K562 (cell line): Measurements from ENCODE around the gene TMEM248. TPM values are rescaled to one million over a fixed set of nuclear protein-coding genes. Genes with fewer than 3 reads are reported as not detected.
A peak's percentile ranks its signal among the peaks of the same experiment; 100 is the strongest.

Experiments
- CEBPG ChIP-seq, 3 experiments: fragments of 200-800 bp in 1 of 3; sonication (Bioruptor generic) in 1 of 3; sonication (generic) in 1 of 3; formaldehyde crosslinking in 1 of 3; IDR thresholded peaks in 2 of 3; conservative IDR thresholded peaks in 1 of 3; 2 replicates each; pipeline versions ENCODE4 v1.6.1 to v1.8.0; 2016 to 2022; ENCODE audit warnings: missing compliant biosample characterization in 2 of 3, missing genetic modification characterization in 2 of 3, mild to moderate bottlenecking in 1 of 3, missing genetic modification reagents in 1 of 3
- FOXM1 ChIP-seq, 2 experiments: fragments of 450-650 bp in 1 of 2; sonication (generic) in 1 of 2; formaldehyde crosslinking in 1 of 2; IDR thresholded peaks; 2 replicates each; pipeline versions ENCODE4 v1.6.1 to v1.9.0; 2017 to 2022; ENCODE audit warnings: low read depth in 2 of 2, mild to moderate bottlenecking in 2 of 2, missing genetic modification reagents in 1 of 2, moderate library complexity in 1 of 2
- HMG20B ChIP-seq: fragments of 250-450 bp; sonication (Bioruptor Pico); IDR thresholded peaks from 2 replicates; pipeline ENCODE4 v1.5.0; 2021; ENCODE audit warnings: mild to moderate bottlenecking
- NR3C1 ChIP-seq: sonication (generic); formaldehyde crosslinking; IDR thresholded peaks from 2 replicates; pipeline ENCODE4 v1.8.1; 2022; ENCODE audit warnings: missing genetic modification reagents
- PCBP1 ChIP-seq: fragments of 200-400 bp; formaldehyde crosslinking; IDR thresholded peaks from 2 replicates; pipeline ENCODE4 v1.6.1; 2018; ENCODE audit warnings: mild to moderate bottlenecking, low read depth, low read length; ENCODE audit not compliant: poor library complexity, severe bottlenecking
- POLR2AphosphoS2 ChIP-seq: IDR thresholded peaks from 2 replicates; pipeline ENCODE4 v1.6.1; 2012; ENCODE audit warnings: low read length, improper control_type of control experiment
- RBFOX2 ChIP-seq: fragments of 200-400 bp; formaldehyde crosslinking; IDR thresholded peaks from 2 replicates; pipeline ENCODE4 v1.6.1; 2017; ENCODE audit warnings: low read depth, mild to moderate bottlenecking, low read length, moderate library complexity
- RBM39 ChIP-seq: fragments of 200-400 bp; formaldehyde crosslinking; optimal IDR thresholded peaks from 2 replicates; pipeline ENCODE3; 2018; ENCODE audit warnings: low read depth, low read length
- SRSF3 ChIP-seq: fragments of 200-400 bp; formaldehyde crosslinking; IDR thresholded peaks from 2 replicates; pipeline ENCODE4 v1.6.1; 2016; ENCODE audit warnings: mild to moderate bottlenecking, low read length, moderate library complexity; ENCODE audit not compliant: insufficient read depth
- ZBTB7A ChIP-seq: IDR thresholded peaks from 2 replicates; pipeline ENCODE4 v1.6.1; 2011; ENCODE audit warnings: low read depth, mild to moderate bottlenecking, low read length, moderate library complexity, borderline replicate concordance; ENCODE audit not compliant: control insufficient read depth
- ZBTB8A ChIP-seq: fragments of 450-650 bp; IDR thresholded peaks from 2 replicates; pipeline ENCODE4 v1.6.1; 2018; ENCODE audit warnings: mild to moderate bottlenecking, moderate library complexity; ENCODE audit not compliant: partially characterized antibody
- ZNF146 ChIP-seq: IDR thresholded peaks from one replicate; pipeline ENCODE4 v1.6.1; 2018; ENCODE audit warnings: missing compliant biosample characterization; ENCODE audit not compliant: unreplicated experiment
- ZNF717 ChIP-seq: fragments of 250-450 bp; sonication (Bioruptor Pico); IDR thresholded peaks from 2 replicates; pipeline ENCODE4 v1.5.0; 2021
- ZNF830 ChIP-seq: fragments of 250-450 bp; sonication (Bioruptor Pico); IDR thresholded peaks from 2 replicates; pipeline ENCODE4 v1.5.0; 2021; ENCODE audit warnings: mild to moderate bottlenecking
- polyA plus RNA-seq, 8 experiments: library from polyadenylated mRNA; depleted of rRNA in 4 of 8; stranded (reverse) in 5 of 8; unstranded in 3 of 8; fragments of >200 nt; fragmentation: Nextera tagmentation in 2 of 8; fragmentation: Illumina TruSeq in 1 of 8; extraction: Ambion mirVana in 2 of 8; extraction: Trizol in 1 of 8; gene quantifications; 2 replicates each; pipeline versions ENCODE4 v1.2.1 to v1.2.3, GENCODE V29; 2011 to 2014; ENCODE audit warnings: inconsistent platforms in 1 of 8, missing spikeins in 1 of 8
- total RNA-seq, 7 experiments: library from RNA; depleted of rRNA in 6 of 7; stranded (reverse); fragments of >200 nt in 6 of 7; fragmentation: Illumina TruSeq in 2 of 7; extraction: Trizol in 2 of 7; gene quantifications; 2 replicates each; pipeline versions ENCODE4 v1.2.1 to v1.2.3, GENCODE V29; 2011 to 2021; ENCODE audit warnings: low replicate concordance in 1 of 7
- TF ChIP-seq, protein P1 (sequence below), 2 experiments: fragments of 450-650 bp; conservative IDR thresholded peaks; 2 replicates each; pipeline ENCODE4 v1.6.1; 2017; ENCODE audit warnings: mild to moderate bottlenecking in 2 of 2, moderate library complexity in 2 of 2
- TF ChIP-seq, protein P2 (sequence below), 2 experiments: fragments of 450-650 bp in 1 of 2; IDR thresholded peaks; 2 replicates each; pipeline ENCODE4 v1.6.1; 2011 to 2017; ENCODE audit warnings: low read depth in 2 of 2, antibody characterized with exemption in 1 of 2, borderline replicate concordance in 1 of 2, low read length in 1 of 2, mild to moderate bottlenecking in 1 of 2, mixed read lengths in 1 of 2; ENCODE audit not compliant: control insufficient read depth in 1 of 2

The TMEM248 gene
- total and polyA plus RNA-seq, 9 of the 15 experiments (the other 6 are each of a cell fraction or from before 2014, with no cell fraction given) = 6.3 to 132 (median 64.4) TPM

DNA sequence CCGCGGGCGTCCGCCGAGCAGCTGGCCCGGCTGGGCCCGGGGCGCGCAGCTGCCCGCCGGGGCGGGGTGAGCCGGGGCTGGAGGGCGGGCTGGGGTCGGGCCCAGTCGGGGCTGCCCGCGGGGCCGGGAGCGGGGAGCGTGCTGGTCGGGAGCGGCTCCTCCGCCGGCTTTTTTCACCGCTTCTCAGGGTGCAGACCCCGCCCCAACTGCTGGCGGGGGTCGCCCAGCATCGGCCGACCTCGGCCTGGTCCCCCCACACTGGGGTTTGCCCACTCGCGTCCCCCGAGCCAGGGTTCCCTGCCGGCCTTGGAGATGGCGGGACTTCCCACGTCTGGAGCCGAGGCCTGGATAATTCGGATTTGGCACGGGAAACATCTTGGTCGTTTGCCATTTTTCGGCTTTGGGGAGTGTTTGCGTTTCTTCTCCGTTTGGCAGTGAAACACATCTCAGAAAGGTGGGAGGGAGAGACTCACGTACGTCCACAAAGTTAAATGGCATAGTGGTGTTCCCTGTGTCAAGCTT is 432 bp downstream of the TMEM248 start (continued):
- TF ChIP-seq FOXM1 (IDR thresholded peaks at IDR 0.05; ENCODE audit: low read depth) (no peak), FOXM1 (CRISPR knock-in tag; IDR thresholded peaks at IDR 0.05; ENCODE audit: low read depth) (no peak), HMG20B (CRISPR knock-in tag) (no peak), RBFOX2 (peak; percentile 24), ZNF146 (CRISPR knock-in tag) (no peak), ZBTB8A (no peak), RBM39 (no peak), POLR2AphosphoS2 (no peak), SRSF3 (peak; percentile 71; the same call in 1 of the 2 replicates), ZNF717 (CRISPR knock-in tag) (no peak), ZNF830 (CRISPR knock-in tag) (no peak), PCBP1 (peak; percentile 4), CEBPG (CRISPR knock-in tag; IDR thresholded peaks at IDR 0.05) (no peak), CEBPG (tag; conservative IDR thresholded peaks at IDR 0.05 in 1 of 2, IDR thresholded peaks at IDR 0.05 in 1 of 2) (no peak), ZBTB7A (no peak; the same call in 1 of the 2 replicates), NR3C1 (no peak)
- TF ChIP-seq, protein P1, sequence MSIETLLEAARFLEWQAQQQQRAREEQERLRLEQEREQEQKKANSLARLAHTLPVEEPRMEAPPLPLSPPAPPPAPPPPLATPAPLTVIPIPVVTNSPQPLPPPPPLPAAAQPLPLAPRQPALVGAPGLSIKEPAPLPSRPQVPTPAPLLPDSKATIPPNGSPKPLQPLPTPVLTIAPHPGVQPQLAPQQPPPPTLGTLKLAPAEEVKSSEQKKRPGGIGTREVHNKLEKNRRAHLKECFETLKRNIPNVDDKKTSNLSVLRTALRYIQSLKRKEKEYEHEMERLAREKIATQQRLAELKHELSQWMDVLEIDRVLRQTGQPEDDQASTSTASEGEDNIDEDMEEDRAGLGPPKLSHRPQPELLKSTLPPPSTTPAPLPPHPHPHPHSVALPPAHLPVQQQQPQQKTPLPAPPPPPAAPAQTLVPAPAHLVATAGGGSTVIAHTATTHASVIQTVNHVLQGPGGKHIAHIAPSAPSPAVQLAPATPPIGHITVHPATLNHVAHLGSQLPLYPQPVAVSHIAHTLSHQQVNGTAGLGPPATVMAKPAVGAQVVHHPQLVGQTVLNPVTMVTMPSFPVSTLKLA (conservative IDR thresholded peaks at IDR 0.05) = no peak
- TF ChIP-seq, protein P2, sequence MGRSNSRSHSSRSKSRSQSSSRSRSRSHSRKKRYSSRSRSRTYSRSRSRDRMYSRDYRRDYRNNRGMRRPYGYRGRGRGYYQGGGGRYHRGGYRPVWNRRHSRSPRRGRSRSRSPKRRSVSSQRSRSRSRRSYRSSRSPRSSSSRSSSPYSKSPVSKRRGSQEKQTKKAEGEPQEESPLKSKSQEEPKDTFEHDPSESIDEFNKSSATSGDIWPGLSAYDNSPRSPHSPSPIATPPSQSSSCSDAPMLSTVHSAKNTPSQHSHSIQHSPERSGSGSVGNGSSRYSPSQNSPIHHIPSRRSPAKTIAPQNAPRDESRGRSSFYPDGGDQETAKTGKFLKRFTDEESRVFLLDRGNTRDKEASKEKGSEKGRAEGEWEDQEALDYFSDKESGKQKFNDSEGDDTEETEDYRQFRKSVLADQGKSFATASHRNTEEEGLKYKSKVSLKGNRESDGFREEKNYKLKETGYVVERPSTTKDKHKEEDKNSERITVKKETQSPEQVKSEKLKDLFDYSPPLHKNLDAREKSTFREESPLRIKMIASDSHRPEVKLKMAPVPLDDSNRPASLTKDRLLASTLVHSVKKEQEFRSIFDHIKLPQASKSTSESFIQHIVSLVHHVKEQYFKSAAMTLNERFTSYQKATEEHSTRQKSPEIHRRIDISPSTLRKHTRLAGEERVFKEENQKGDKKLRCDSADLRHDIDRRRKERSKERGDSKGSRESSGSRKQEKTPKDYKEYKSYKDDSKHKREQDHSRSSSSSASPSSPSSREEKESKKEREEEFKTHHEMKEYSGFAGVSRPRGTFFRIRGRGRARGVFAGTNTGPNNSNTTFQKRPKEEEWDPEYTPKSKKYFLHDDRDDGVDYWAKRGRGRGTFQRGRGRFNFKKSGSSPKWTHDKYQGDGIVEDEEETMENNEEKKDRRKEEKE (IDR thresholded peaks at IDR 0.05; ENCODE audit: borderline replicate concordance in 1 of 2, control insufficient read depth in 1 of 2, low read depth in 2 of 2, low read length in 1 of 2) = 0 out of 4 replicates have a peak, but pooled peaks of 1 of the 2 experiments have one; percentile 8
